ENCODE results near the gene EVA1C. TPM values are rescaled to one million over a fixed set of nuclear protein-coding genes. Genes with fewer than 3 reads are reported as not detected.

Gene EVA1C
- total and polyA plus RNA-seq, 2 experiments from 2014 or later = 4.6 to 6.9 TPM

GRCh38 chr21:32483293-32483595 is 70.7 kb downstream of the EVA1C start:
- Mint-ChIP-seq H3K4me1 (peaks cover 21% of the 10 kb centered on the region), H3K4me3 (no peak overlapping the region), H3K27me3 (ENCODE audit: insufficient read depth, low read depth, poor library complexity) (peaks cover 4% of the 10 kb centered on the region), H3K27ac (no peak overlapping the region), H3K36me3 (ENCODE audit: low read depth) (no peaks in the 10 kb centered on the region), H3K9me3 (no peaks in the 10 kb centered on the region)
- TF ChIP-seq ZNF462 (CRISPR knock-in tag; IDR thresholded peaks at IDR 0.05) = no peak
- no peak for TF ChIP-seq CREB1 (CRISPR knock-in tag; IDR thresholded peaks at IDR 0.05; ENCODE audit: low read depth)
- no peak for TF ChIP-seq EZH2phosphoT487 (IDR thresholded peaks at IDR 0.05; ENCODE audit: unreplicated experiment)
- TF ChIP-seq CTCF (conservative IDR thresholded peaks at IDR 0.05; ENCODE audit: low read depth in 2 of 2) = no peak
- TF ChIP-seq ETS1 (IDR thresholded peaks at IDR 0.05) = no peak
- TF ChIP-seq EZH2 (IDR thresholded peaks at IDR 0.05; ENCODE audit: low read depth, unreplicated experiment) = no peak
- no peak for TF ChIP-seq ZNF114 (CRISPR knock-in tag; IDR thresholded peaks at IDR 0.05)
- TF ChIP-seq ZNF331 (CRISPR knock-in tag; IDR thresholded peaks at IDR 0.05; ENCODE audit: low read depth) = no peak
- no peak for TF ChIP-seq STAT1 (IDR thresholded peaks at IDR 0.05; ENCODE audit: unreplicated experiment)
- TF ChIP-seq NANOG (IDR thresholded peaks at IDR 0.05; ENCODE audit: borderline replicate concordance) = no peak
- TF ChIP-seq JUNB (IDR thresholded peaks at IDR 0.05; ENCODE audit: unreplicated experiment) = no peak
- ATAC-seq (no peak), DNase-seq (ENCODE audit: low spot score) (no peak)
- Histone ChIP-seq H4K20me1 (replicated peaks; ENCODE audit: insufficient read depth) (no peaks in the 10 kb centered on the region), H3K9me2 (ENCODE audit: insufficient read depth) (no peaks in the 10 kb centered on the region; the same call in 1 of the 2 replicates), H3K4me1 (ENCODE audit: insufficient read depth) (peaks cover 9% of the 10 kb centered on the region), H3K79me2 (replicated peaks; ENCODE audit: insufficient read depth) (no peaks in the 10 kb centered on the region), H3K27me3 (ENCODE audit: insufficient read depth) (no peaks in the 10 kb centered on the region), H3K36me3 (ENCODE audit: insufficient read depth) (no peaks in the 10 kb centered on the region), H2AFZ (no peak overlapping the region), H3K4me3 (no peak overlapping the region), H3K27ac (ENCODE audit: low read depth) (no peak overlapping the region), H3K4me2 (no peak overlapping the region), H3F3A (replicated peaks; ENCODE audit: low read depth) (no peaks in the 10 kb centered on the region)
